Type B pancreatic cell (in vitro differentiated cells): ENCODE results near the gene QSOX1. TPM values are rescaled to one million over a fixed set of nuclear protein-coding genes. Genes with fewer than 3 reads are reported as not detected.

Source experiments
- DNase-seq: peaks from one replicate; pipeline ENCODE4 v3.0.0; 2021; ENCODE audit warnings: mixed read lengths; ENCODE audit not compliant: unreplicated experiment; ENCODE audit errors: extremely low spot score
- H3K27ac Mint-ChIP-seq: 2 replicates; pipeline ENCODE4 v1.8.0; 2021; ENCODE audit warnings: mild to moderate bottlenecking, mixed read lengths
- H3K27me3 Mint-ChIP-seq: 2 replicates; pipeline ENCODE4 v1.8.0; 2021; ENCODE audit warnings: mixed read lengths
- H3K36me3 Mint-ChIP-seq: 2 replicates; pipeline ENCODE4 v1.8.0; 2021; ENCODE audit warnings: mixed read lengths
- H3K4me1 Mint-ChIP-seq: one replicate; pipeline ENCODE4 v1.8.0; 2021; ENCODE audit warnings: mixed read lengths; ENCODE audit not compliant: unreplicated experiment
- H3K4me3 Mint-ChIP-seq: 2 replicates; pipeline ENCODE4 v1.8.0; 2021; ENCODE audit warnings: mild to moderate bottlenecking, mixed read lengths
- H3K9me3 Mint-ChIP-seq: 2 replicates; pipeline ENCODE4 v1.8.0; 2021; ENCODE audit warnings: mixed read lengths
- CTCF ChIP-seq: fragments of 200-600 bp; sonication (generic); conservative IDR thresholded peaks from 2 replicates; pipeline ENCODE4 v1.5.0; 2021; ENCODE audit warnings: antibody characterized with exemption, mild to moderate bottlenecking
- total RNA-seq: library from RNA; stranded (reverse); gene quantifications from 2 replicates; pipeline ENCODE4 v1.2.1, GENCODE V29; 2021; ENCODE audit warnings: low replicate concordance

The QSOX1 gene
- total RNA-seq, 1 donor from 2014 or later: 96.0 TPM

- Mint-ChIP-seq H3K9me3 (no peaks in the 10 kb centered on the region), H3K4me3 (no peak overlapping the region), H3K4me1 (no peaks in the 10 kb centered on the region), H3K27me3 (no peaks in the 10 kb centered on the region), H3K27ac (no peak overlapping the region), H3K36me3 (no peaks in the 10 kb centered on the region)
- no peak for DNase-seq
- TF ChIP-seq CTCF: no peak
These were observed 23.3 kb downstream of the QSOX1 start for GRCh38 chr1:180177931-180178330.

- peak; percentile 95 for TF ChIP-seq CTCF
These were observed 24.0 kb downstream of the QSOX1 start for GRCh38 chr1:180178511-180179161.

GRCh38 chr1:180179162-180179957 lies 24.7 kb downstream of the QSOX1 start:
- TF ChIP-seq CTCF: no peak
- Mint-ChIP-seq H3K9me3 (no peaks in the 10 kb centered on the region), H3K27ac (no peak overlapping the region), H3K4me3 (no peak overlapping the region), H3K27me3 (no peaks in the 10 kb centered on the region), H3K36me3 (no peaks in the 10 kb centered on the region), H3K4me1 (no peaks in the 10 kb centered on the region)
- no peak for DNase-seq

More at GRCh38 chr1:180178511-180179161, 24.0 kb downstream of the QSOX1 start:
- no peaks in the 10 kb centered on the region for H3K4me1 Mint-ChIP-seq
- H3K9me3 Mint-ChIP-seq: no peaks in the 10 kb centered on the region
- H3K27ac Mint-ChIP-seq: no peak overlapping the region
- no peaks in the 10 kb centered on the region for H3K27me3 Mint-ChIP-seq
- no peak overlapping the region for H3K4me3 Mint-ChIP-seq
- no peak for DNase-seq
- H3K36me3 Mint-ChIP-seq: no peaks in the 10 kb centered on the region

- peaks cover 5% of the 10 kb centered on the region for H3K36me3 Mint-ChIP-seq
- no peaks in the 10 kb centered on the region for H3K27me3 Mint-ChIP-seq
- no peak for DNase-seq
- peak; percentile 70 for TF ChIP-seq CTCF
- no peak overlapping the region for H3K27ac Mint-ChIP-seq
- no peak overlapping the region for H3K4me3 Mint-ChIP-seq
- H3K9me3 Mint-ChIP-seq: no peaks in the 10 kb centered on the region
- no peaks in the 10 kb centered on the region for H3K4me1 Mint-ChIP-seq
These were observed 26.4 kb downstream of the QSOX1 start for GRCh38 chr1:180181048-180181447.

GRCh38 chr1:180181996-180182642 lies 27.4 kb downstream of the QSOX1 start:
- DNase-seq: no peak
- TF ChIP-seq CTCF: no peak
- no peaks in the 10 kb centered on the region for H3K27me3 Mint-ChIP-seq
- H3K9me3 Mint-ChIP-seq: no peaks in the 10 kb centered on the region
- H3K4me3 Mint-ChIP-seq: no peak overlapping the region
- H3K4me1 Mint-ChIP-seq: no peaks in the 10 kb centered on the region
- peaks cover 5% of the 10 kb centered on the region for H3K36me3 Mint-ChIP-seq
- no peak overlapping the region for H3K27ac Mint-ChIP-seq
